H9 (cell line): ENCODE data around the gene QSER1. TPM values are rescaled to one million over a fixed set of nuclear protein-coding genes. Genes with fewer than 3 reads are reported as not detected.

ENCODE experiments used
- DNase-seq: peaks from one replicate; pipeline ENCODE4 v3.0.0-alpha.2; 2017
- H2AFZ ChIP-seq: one replicate; pipeline ENCODE4 v1.6.1; 2013; ENCODE audit warnings: mild to moderate bottlenecking, low read length, control low read depth, moderate library complexity
- H2AK5ac ChIP-seq: 2 replicates; pipeline ENCODE4 v1.6.1; 2013; ENCODE audit warnings: low read length, control low read depth, mixed read lengths; ENCODE audit not compliant: insufficient read length
- H2BK120ac ChIP-seq: one replicate; pipeline ENCODE4 v1.6.1; 2013; ENCODE audit warnings: low read depth, mild to moderate bottlenecking, low read length, control low read depth, inconsistent platforms; ENCODE audit not compliant: poor library complexity, severe bottlenecking
- H2BK12ac ChIP-seq: 2 replicates; pipeline ENCODE4 v1.6.1; 2013; ENCODE audit warnings: low read length, control low read depth, mixed read lengths, low read depth; ENCODE audit not compliant: insufficient read length
- H2BK15ac ChIP-seq: 2 replicates; pipeline ENCODE4 v1.6.1; 2013; ENCODE audit warnings: low read depth, low read length, control low read depth
- H2BK20ac ChIP-seq: one replicate; pipeline ENCODE4 v1.6.1; 2013; ENCODE audit warnings: low read depth, mild to moderate bottlenecking, low read length, control low read depth, inconsistent platforms; ENCODE audit not compliant: poor library complexity, severe bottlenecking
- H2BK5ac ChIP-seq: 2 replicates; pipeline ENCODE4 v1.6.1; 2013; ENCODE audit warnings: low read length, control low read depth, mixed read lengths; ENCODE audit not compliant: insufficient read length
- H3K14ac ChIP-seq: 2 replicates; pipeline ENCODE4 v1.6.1; 2013; ENCODE audit warnings: low read length, control low read depth; ENCODE audit not compliant: insufficient read depth
- H3K18ac ChIP-seq: 2 replicates; pipeline ENCODE4 v1.6.1; 2013; ENCODE audit warnings: low read depth, mild to moderate bottlenecking, mixed read lengths, low read length, control low read depth; ENCODE audit not compliant: insufficient read length
- H3K23ac ChIP-seq: 2 replicates; pipeline ENCODE4 v1.6.1; 2013; ENCODE audit warnings: low read length, control low read depth, mixed read lengths, low read depth; ENCODE audit not compliant: insufficient read length
- H3K23me2 ChIP-seq: 2 replicates; pipeline ENCODE4 v1.6.1; 2013; ENCODE audit warnings: low read depth, mild to moderate bottlenecking, mixed read lengths, low read length, control low read depth; ENCODE audit not compliant: insufficient read length, poor library complexity, severe bottlenecking
- H3K27ac ChIP-seq: 2 replicates; pipeline ENCODE4 v1.5.1; 2013; ENCODE audit warnings: low read length, control low read depth, mixed read lengths, low read depth; ENCODE audit not compliant: insufficient read length
- H3K27me3 ChIP-seq: 2 replicates; pipeline ENCODE4 v1.6.1; 2013; ENCODE audit warnings: low read length, control low read depth, inconsistent platforms; ENCODE audit not compliant: insufficient read depth
- H3K4ac ChIP-seq: 2 replicates; pipeline ENCODE4 v1.6.1; 2013; ENCODE audit warnings: low read depth, mild to moderate bottlenecking, control low read depth, inconsistent platforms, low read length, moderate library complexity
- H3K4me1 ChIP-seq: 2 replicates; pipeline ENCODE4 v1.6.1; 2013; ENCODE audit warnings: low read length, control low read depth, inconsistent platforms; ENCODE audit not compliant: insufficient read depth
- H3K4me2 ChIP-seq: 2 replicates; pipeline ENCODE4 v1.6.1; 2013; ENCODE audit warnings: low read length, control low read depth, mixed read lengths; ENCODE audit not compliant: insufficient read length, insufficient read depth
- H3K56ac ChIP-seq: 2 replicates; pipeline ENCODE4 v1.6.1; 2013; ENCODE audit warnings: low read depth, mild to moderate bottlenecking, mixed read lengths, low read length, control low read depth; ENCODE audit not compliant: insufficient read length
- H3K79me1 ChIP-seq: 2 replicates; pipeline ENCODE4 v1.6.1; 2013; ENCODE audit warnings: low read depth, mild to moderate bottlenecking, moderate library complexity, low read length, control low read depth, inconsistent platforms; ENCODE audit not compliant: insufficient read depth, poor library complexity, severe bottlenecking
- H3K79me2 ChIP-seq: 2 replicates; pipeline ENCODE4 v1.6.1; 2013; ENCODE audit warnings: low read length, control low read depth, inconsistent platforms; ENCODE audit not compliant: insufficient read depth
- H3K9ac ChIP-seq: 2 replicates; pipeline ENCODE4 v1.6.1; 2013; ENCODE audit warnings: low read length, control low read depth, mixed read lengths; ENCODE audit not compliant: insufficient read length; ENCODE audit errors: extremely low read depth
- H3K9me3 ChIP-seq: one replicate; pipeline ENCODE4 v1.6.1; 2013; ENCODE audit warnings: low read depth, low read length, inconsistent platforms; ENCODE audit not compliant: control insufficient read depth
- H3T11ph ChIP-seq: one replicate; pipeline ENCODE4 v1.6.1; 2013; ENCODE audit warnings: mild to moderate bottlenecking, low read length, control low read depth, inconsistent platforms
- H4K20me1 ChIP-seq: one replicate; pipeline ENCODE4 v1.6.1; 2013; ENCODE audit not compliant: control insufficient read depth, insufficient read length, insufficient read depth
- H4K5ac ChIP-seq: 2 replicates; pipeline ENCODE4 v1.6.1; 2013; ENCODE audit warnings: low read depth, mild to moderate bottlenecking, mixed read lengths, low read length, control low read depth; ENCODE audit not compliant: insufficient read length
- H4K8ac ChIP-seq: replicated peaks from 2 replicates; pipeline ENCODE4 v1.6.1; 2013; ENCODE audit warnings: low read length, control low read depth, mixed read lengths, low read depth; ENCODE audit not compliant: insufficient read length
- H4K91ac ChIP-seq: 2 replicates; pipeline ENCODE4 v1.6.1; 2013; ENCODE audit warnings: low read depth, mild to moderate bottlenecking, moderate library complexity, mixed read lengths, low read length, control low read depth; ENCODE audit not compliant: insufficient read length
- H3K27ac Mint-ChIP-seq, 3 experiments: 2 replicates in 2 of 3; 3 replicates in 1 of 3; pipeline ENCODE4 v1.8.0; 2020 to 2021; ENCODE audit warnings: mixed read lengths in 3 of 3, mild to moderate bottlenecking in 1 of 3, moderate library complexity in 1 of 3
- H3K27me3 Mint-ChIP-seq: 2 replicates; pipeline ENCODE4 v1.8.0; 2021; ENCODE audit warnings: low read depth, mild to moderate bottlenecking, moderate library complexity, mixed read lengths
- H3K36me3 Mint-ChIP-seq, 3 experiments: 2 replicates in 2 of 3; 3 replicates in 1 of 3; pipeline ENCODE4 v1.8.0; 2020 to 2021; ENCODE audit warnings: low read depth in 3 of 3, mixed read lengths in 3 of 3; ENCODE audit not compliant: insufficient read depth in 1 of 3
- H3K4me1 Mint-ChIP-seq, 2 experiments: 2 replicates each; pipeline ENCODE4 v1.8.0; 2020; ENCODE audit warnings: mixed read lengths in 2 of 2
- H3K4me3 Mint-ChIP-seq, 2 experiments: 2 replicates in 1 of 2; 3 replicates in 1 of 2; pipeline ENCODE4 v1.8.0; 2020 to 2021; ENCODE audit warnings: mild to moderate bottlenecking in 2 of 2, mixed read lengths in 2 of 2, moderate library complexity in 1 of 2
- H3K9me3 Mint-ChIP-seq, 2 experiments: 2 replicates in 1 of 2; 3 replicates in 1 of 2; pipeline ENCODE4 v1.8.0; 2020; ENCODE audit warnings: mild to moderate bottlenecking in 2 of 2, mixed read lengths in 2 of 2, moderate library complexity in 1 of 2
- WGBS: extraction: QIAGEN DNeasy Blood & Tissue Kit; methylation state at CpG from one replicate; pipeline ENCODE4 v1.1.7; 2013; ENCODE audit warnings: missing lambda C conversion rate, low lambda C conversion rate, mixed read lengths; ENCODE audit not compliant: insufficient read length; ENCODE audit errors: extremely low coverage; 5-methylcytosine and 5-hydroxymethylcytosine counted together
- total RNA-seq: library from RNA; stranded (reverse); gene quantifications from 2 replicates; pipeline ENCODE4 v1.2.1, GENCODE V29; 2021
- TF ChIP-seq, protein P1 (sequence below): fragments of 200-600 bp; sonication (generic); conservative IDR thresholded peaks from 3 replicates; pipeline ENCODE4 v1.8.0; 2021; ENCODE audit warnings: antibody characterized with exemption, mild to moderate bottlenecking

Gene QSER1
- total RNA-seq, 1 experiment from 2014 or later, result 139 TPM

DNA sequence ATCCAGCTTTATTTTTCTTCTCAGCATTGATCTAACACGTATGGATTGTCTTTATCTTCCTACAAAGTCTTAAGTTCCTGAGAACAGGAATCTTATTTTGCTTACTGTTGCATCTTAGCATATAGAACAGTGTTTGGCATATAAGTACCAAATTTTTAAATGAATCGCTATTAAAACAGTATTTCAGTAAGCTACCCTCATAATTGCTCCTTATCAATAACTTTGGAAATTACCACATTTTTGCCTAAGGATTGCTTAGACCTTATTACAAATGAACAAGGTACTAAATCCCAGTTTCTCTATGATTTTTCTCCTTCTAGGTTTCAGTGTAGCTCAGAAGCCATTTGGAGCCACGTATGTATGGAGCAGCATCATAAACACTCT lies 132.7 kb downstream of the QSER1 start:
- WGBS, result no CpG with 5 or more reads among the region's 3 CpGs
- no peak overlapping the region for H3K4me2 ChIP-seq
- H3K4ac ChIP-seq, result no peak overlapping the region
- Mint-ChIP-seq H3K36me3 (no peaks in the 10 kb centered on the region), H3K27me3 (no peaks in the 10 kb centered on the region), H3K27ac (no peak overlapping the region; a peak in 1 of 7 replicates), H3K9me3 (no peaks in the 10 kb centered on the region), H3K4me1 (peaks cover 9 to 13% of the 10 kb centered on the region in 2 experiments; a peak in 3 of 4 replicates), H3K4me3 (no peak overlapping the region)
- no peaks in the 10 kb centered on the region for H3K9me3 ChIP-seq
- H2BK20ac ChIP-seq, result no peak overlapping the region
- H4K91ac ChIP-seq, result no peak overlapping the region
- no peak overlapping the region for H3T11ph ChIP-seq
- H4K8ac ChIP-seq, result no peak overlapping the region
- no peak overlapping the region for H3K56ac ChIP-seq
- DNase-seq, result no peak
- no peak overlapping the region for H2AFZ ChIP-seq
- no peak overlapping the region for H2AK5ac ChIP-seq
- no peaks in the 10 kb centered on the region for H3K4me1 ChIP-seq
- H3K23me2 ChIP-seq, result no peaks in the 10 kb centered on the region
- H3K27ac ChIP-seq, result no peak overlapping the region
- H4K5ac ChIP-seq, result no peak overlapping the region
- H3K9ac ChIP-seq, result no peak overlapping the region
- no peak overlapping the region for H2BK15ac ChIP-seq
- H3K14ac ChIP-seq, result no peak overlapping the region
- no peak overlapping the region for H3K23ac ChIP-seq
- no peaks in the 10 kb centered on the region for H3K27me3 ChIP-seq
- H2BK5ac ChIP-seq, result no peak overlapping the region
- no peak overlapping the region for H2BK12ac ChIP-seq
- H3K79me1 ChIP-seq, result no peaks in the 10 kb centered on the region
- H3K79me2 ChIP-seq, result no peaks in the 10 kb centered on the region
- H2BK120ac ChIP-seq, result no peak overlapping the region
- TF ChIP-seq, protein P1, sequence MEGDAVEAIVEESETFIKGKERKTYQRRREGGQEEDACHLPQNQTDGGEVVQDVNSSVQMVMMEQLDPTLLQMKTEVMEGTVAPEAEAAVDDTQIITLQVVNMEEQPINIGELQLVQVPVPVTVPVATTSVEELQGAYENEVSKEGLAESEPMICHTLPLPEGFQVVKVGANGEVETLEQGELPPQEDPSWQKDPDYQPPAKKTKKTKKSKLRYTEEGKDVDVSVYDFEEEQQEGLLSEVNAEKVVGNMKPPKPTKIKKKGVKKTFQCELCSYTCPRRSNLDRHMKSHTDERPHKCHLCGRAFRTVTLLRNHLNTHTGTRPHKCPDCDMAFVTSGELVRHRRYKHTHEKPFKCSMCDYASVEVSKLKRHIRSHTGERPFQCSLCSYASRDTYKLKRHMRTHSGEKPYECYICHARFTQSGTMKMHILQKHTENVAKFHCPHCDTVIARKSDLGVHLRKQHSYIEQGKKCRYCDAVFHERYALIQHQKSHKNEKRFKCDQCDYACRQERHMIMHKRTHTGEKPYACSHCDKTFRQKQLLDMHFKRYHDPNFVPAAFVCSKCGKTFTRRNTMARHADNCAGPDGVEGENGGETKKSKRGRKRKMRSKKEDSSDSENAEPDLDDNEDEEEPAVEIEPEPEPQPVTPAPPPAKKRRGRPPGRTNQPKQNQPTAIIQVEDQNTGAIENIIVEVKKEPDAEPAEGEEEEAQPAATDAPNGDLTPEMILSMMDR, result no peak
- H3K18ac ChIP-seq, result no peak overlapping the region
- no peaks in the 10 kb centered on the region for H4K20me1 ChIP-seq
